WERI-Rb-1 (cell line): ENCODE data around the gene SPNS3.

Experiments
- DNase-seq: peaks from one replicate; pipeline ENCODE4 v3.0.0-alpha.2; 2020
- H3K27ac ChIP-seq: fragments of 250-450 bp; sonication (Bioruptor Pico); 2 replicates; pipeline ENCODE4 v1.5.1; 2020; ENCODE audit warnings: mild to moderate bottlenecking, moderate library complexity
- H3K27me3 ChIP-seq: fragments of 250-450 bp; sonication (Bioruptor Pico); 2 replicates; pipeline ENCODE4 v1.5.1; 2021; ENCODE audit warnings: mild to moderate bottlenecking, low read depth, moderate library complexity; ENCODE audit not compliant: insufficient read depth, severe bottlenecking
- H3K36me3 ChIP-seq: fragments of 250-450 bp; sonication (Bioruptor Pico); 2 replicates; pipeline ENCODE4 v1.5.1; 2020; ENCODE audit warnings: mild to moderate bottlenecking, moderate library complexity
- H3K4me3 ChIP-seq: 2 replicates; pipeline ENCODE4 v1.5.1; 2011; ENCODE audit warnings: low read depth, mild to moderate bottlenecking, control low read depth, low read length
- H3K9me3 ChIP-seq: fragments of 250-450 bp; sonication (Bioruptor Pico); 2 replicates; pipeline ENCODE4 v1.5.1; 2021; ENCODE audit warnings: mild to moderate bottlenecking, moderate library complexity; ENCODE audit not compliant: severe bottlenecking
- TF ChIP-seq, protein P1 (sequence below): IDR thresholded peaks from 2 replicates; pipeline ENCODE4 v1.5.1; 2011; ENCODE audit warnings: low read depth, mild to moderate bottlenecking, control low read depth, inconsistent platforms, low read length

The SPNS3 gene

DNA sequence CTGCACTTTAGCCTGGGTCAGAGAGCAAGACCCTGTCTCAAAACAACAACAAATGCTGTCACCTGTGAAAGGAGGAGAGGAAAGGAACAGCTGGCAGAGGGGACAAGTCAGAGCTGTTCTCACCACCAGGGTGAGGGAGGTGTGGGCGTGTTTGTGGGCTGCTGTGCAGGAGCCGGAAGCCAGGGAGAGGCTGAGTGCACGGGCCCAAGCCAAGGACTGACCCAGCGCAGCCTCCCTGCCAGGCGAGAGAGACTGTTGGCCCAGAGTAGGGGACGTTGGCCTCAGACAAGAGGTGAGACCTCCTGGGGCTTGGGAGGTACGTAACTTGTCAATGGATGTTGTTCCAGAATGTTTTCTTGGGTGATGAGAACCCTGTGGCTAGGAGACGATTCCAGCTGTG is 75.7 kb downstream of the SPNS3 start:
- Histone ChIP-seq H3K36me3 (no peaks in the 10 kb centered on the region), H3K27ac (no peak overlapping the region), H3K27me3 (no peaks in the 10 kb centered on the region), H3K4me3 (no peak overlapping the region), H3K9me3 (no peaks in the 10 kb centered on the region)
- TF ChIP-seq, protein P1, sequence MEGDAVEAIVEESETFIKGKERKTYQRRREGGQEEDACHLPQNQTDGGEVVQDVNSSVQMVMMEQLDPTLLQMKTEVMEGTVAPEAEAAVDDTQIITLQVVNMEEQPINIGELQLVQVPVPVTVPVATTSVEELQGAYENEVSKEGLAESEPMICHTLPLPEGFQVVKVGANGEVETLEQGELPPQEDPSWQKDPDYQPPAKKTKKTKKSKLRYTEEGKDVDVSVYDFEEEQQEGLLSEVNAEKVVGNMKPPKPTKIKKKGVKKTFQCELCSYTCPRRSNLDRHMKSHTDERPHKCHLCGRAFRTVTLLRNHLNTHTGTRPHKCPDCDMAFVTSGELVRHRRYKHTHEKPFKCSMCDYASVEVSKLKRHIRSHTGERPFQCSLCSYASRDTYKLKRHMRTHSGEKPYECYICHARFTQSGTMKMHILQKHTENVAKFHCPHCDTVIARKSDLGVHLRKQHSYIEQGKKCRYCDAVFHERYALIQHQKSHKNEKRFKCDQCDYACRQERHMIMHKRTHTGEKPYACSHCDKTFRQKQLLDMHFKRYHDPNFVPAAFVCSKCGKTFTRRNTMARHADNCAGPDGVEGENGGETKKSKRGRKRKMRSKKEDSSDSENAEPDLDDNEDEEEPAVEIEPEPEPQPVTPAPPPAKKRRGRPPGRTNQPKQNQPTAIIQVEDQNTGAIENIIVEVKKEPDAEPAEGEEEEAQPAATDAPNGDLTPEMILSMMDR: no peak
- DNase-seq: no peak

DNA sequence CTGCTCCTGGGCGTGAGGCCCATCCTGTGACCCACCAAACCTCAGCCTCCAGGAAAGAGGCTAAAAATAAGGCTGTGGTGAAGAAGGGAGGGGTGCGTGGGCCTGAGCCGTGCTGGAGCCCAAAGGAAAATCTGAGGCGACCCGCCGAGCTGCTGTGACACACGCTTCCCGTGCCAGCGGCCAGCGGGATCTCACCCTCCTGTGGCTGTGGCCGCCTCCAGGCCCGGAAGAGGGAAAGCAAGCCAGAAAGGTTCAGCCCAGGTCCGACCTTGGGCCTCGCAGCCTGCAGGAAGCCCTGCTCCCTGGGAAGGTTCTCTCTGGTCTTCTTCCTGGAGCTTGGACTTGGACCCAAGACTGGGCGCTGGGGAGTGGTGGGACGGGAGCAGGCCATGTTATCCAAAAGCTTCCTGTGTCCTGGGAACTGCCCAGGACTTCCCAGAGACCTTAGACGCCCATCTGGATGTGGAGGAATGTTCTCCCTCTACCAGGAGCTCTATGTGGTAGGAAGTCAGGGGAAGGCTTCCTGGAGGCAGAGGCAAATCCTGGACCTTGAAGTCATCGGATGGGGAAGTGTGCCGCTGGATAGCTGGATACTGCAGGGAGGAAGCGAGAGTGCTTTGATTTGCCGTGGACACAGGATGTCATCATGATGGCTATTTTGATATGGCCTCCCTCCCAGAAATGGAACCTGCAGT is 76.3 kb downstream of the SPNS3 start:
- no peaks in the 10 kb centered on the region for H3K27me3 ChIP-seq
- H3K9me3 ChIP-seq: no peaks in the 10 kb centered on the region
- no peak overlapping the region for H3K4me3 ChIP-seq
- H3K27ac ChIP-seq: no peak overlapping the region
- no peak for DNase-seq
- H3K36me3 ChIP-seq: no peaks in the 10 kb centered on the region
- TF ChIP-seq, protein P1: no peak

DNA sequence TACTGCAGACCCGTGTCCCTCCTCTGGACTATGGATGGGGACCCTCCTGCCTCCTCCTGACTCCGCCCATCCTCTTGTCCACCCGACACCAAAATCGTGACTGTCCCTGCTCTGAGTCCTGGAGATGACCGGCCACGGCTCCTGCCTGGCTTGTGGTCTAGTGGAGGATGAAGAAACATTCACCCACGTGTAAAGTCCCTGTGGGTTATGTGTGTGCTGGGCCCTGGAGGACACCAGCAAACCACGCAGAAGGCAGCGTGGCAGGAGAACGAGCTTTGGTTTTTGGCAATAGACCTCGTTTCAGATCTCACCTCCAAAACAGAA is 76.8 kb downstream of the SPNS3 start:
- TF ChIP-seq, protein P1: no peak
- no peaks in the 10 kb centered on the region for H3K27me3 ChIP-seq
- no peak overlapping the region for H3K27ac ChIP-seq
- no peak for DNase-seq
- H3K36me3 ChIP-seq: no peaks in the 10 kb centered on the region
- no peak overlapping the region for H3K4me3 ChIP-seq
- no peaks in the 10 kb centered on the region for H3K9me3 ChIP-seq

DNA sequence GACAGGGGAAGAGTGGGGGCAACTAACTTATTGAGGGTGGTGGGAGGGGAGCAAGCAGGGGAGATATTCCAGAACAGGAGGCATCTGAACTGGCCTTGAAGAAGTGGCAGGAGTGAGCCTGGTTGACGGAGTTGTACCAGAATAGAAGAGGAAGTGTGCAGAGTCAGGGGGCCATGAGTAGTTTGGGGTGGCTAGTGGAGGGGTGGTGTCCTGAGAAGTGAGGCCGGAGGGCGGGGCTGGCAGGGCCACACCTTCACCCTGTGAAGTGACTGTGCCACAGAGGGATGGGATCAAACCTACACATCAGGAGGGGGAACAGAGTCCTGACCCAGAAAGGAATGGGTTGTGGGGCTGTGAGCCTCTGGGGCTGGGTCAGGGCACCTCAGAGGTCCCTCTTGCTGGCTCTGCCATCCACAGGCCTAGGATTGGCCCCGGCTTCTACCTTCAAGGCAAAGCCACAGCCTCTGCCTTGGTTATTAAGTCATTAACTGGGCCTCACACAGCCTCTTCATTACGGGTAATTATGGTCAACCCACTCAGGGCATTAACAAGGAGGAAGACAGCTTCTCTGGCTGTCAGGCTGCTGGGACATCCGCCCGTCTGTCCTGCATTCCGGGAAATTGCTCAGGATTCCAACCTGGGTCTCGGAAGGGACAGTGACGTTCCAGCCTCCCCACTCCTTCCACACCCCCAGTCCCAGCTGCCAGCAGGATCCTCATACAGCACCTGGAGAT is 77.6 kb downstream of the SPNS3 start:
- Histone ChIP-seq H3K36me3 (no peaks in the 10 kb centered on the region), H3K27ac (no peak overlapping the region), H3K27me3 (no peaks in the 10 kb centered on the region), H3K4me3 (no peak overlapping the region), H3K9me3 (no peaks in the 10 kb centered on the region)
- TF ChIP-seq, protein P1: no peak
- no peak for DNase-seq

DNA sequence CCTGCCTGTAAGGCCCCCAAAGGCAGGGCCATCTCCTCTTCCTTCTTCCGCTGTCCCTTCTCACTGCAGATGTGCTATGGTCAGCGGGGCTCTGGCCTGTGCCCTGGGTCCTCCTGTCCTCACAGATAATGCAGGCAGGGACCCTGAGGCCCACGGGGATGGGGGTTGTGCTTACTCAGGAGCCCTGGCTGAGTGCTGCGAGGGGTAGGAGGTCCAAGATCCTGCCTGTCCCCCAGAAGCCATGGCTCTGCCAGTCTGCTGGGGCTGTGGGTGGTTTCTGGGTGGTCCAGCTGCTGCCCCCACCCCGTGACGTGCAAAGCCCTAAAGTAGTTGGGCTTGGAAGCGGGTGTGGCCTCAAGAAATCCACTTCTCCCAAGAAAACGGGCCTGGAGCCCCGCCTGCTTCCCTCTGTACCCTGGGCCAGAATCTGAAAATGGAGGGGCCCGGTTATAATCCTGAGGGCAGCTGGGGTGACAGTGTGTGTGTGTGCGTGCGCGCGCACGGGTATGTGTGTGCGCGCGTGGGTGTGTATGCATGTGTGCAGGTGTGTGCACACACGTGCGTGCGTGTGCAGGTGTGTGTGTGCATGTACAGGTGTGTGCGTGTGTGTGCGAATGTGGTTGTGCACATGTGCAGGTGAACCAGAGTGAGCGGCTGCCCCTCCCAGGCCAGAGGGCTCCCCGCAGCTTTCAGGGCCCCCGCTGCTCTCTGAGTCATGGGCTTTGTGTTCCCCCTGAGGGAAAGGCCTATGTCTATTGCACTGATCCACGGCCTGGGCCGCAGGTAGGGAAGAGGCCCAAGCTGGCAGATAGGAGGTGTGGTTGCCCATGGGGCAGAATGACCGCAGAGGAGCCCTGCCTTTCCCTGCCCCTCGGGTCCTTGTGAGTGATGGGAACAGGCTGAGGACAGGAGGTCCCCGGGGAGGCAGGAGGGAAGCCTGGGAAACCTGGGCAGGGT is 78.7 kb downstream of the SPNS3 start:
- Histone ChIP-seq H3K4me3 (no peak overlapping the region), H3K27ac (no peak overlapping the region), H3K36me3 (no peaks in the 10 kb centered on the region), H3K9me3 (no peaks in the 10 kb centered on the region), H3K27me3 (no peaks in the 10 kb centered on the region)
- no peak for DNase-seq
- TF ChIP-seq, protein P1: no peak
